Neural crest cell (in vitro differentiated cells): Measurements from ENCODE around the gene SAMD7. TPM values are rescaled to one million over a fixed set of nuclear protein-coding genes. Genes with fewer than 3 reads are reported as not detected.

Experiments used
- DNase-seq: peaks from one replicate; pipeline ENCODE4 v3.0.0; 2021; ENCODE audit warnings: low read depth, mixed read lengths, low spot score
- H3K27ac Mint-ChIP-seq: one replicate; pipeline ENCODE4 v1.8.0; 2021; ENCODE audit warnings: mild to moderate bottlenecking, mixed read lengths; ENCODE audit not compliant: unreplicated experiment
- H3K27me3 Mint-ChIP-seq: 2 replicates; pipeline ENCODE4 v1.8.0; 2021; ENCODE audit warnings: low read depth, mild to moderate bottlenecking, mixed read lengths
- H3K36me3 Mint-ChIP-seq: 2 replicates; pipeline ENCODE4 v1.8.0; 2021; ENCODE audit warnings: low read depth, mild to moderate bottlenecking, mixed read lengths
- H3K4me1 Mint-ChIP-seq: 2 replicates; pipeline ENCODE4 v1.8.0; 2021; ENCODE audit warnings: mixed read lengths
- H3K4me3 Mint-ChIP-seq: one replicate; pipeline ENCODE4 v1.8.0; 2021; ENCODE audit warnings: mild to moderate bottlenecking, mixed read lengths
- H3K9me3 Mint-ChIP-seq: 2 replicates; pipeline ENCODE4 v1.8.0; 2021; ENCODE audit warnings: mixed read lengths
- total RNA-seq: library from RNA; stranded (reverse); gene quantifications from 2 replicates; pipeline ENCODE4 v1.2.1, GENCODE V29; 2021
- TF ChIP-seq, protein P1 (sequence below): fragments of 200-600 bp; sonication (generic); conservative IDR thresholded peaks from 2 replicates; pipeline ENCODE4 v1.5.0; 2021; ENCODE audit warnings: antibody characterized with exemption, mild to moderate bottlenecking

SAMD7 gene
- total RNA-seq, 1 donor from 2014 or later = not detected

DNA sequence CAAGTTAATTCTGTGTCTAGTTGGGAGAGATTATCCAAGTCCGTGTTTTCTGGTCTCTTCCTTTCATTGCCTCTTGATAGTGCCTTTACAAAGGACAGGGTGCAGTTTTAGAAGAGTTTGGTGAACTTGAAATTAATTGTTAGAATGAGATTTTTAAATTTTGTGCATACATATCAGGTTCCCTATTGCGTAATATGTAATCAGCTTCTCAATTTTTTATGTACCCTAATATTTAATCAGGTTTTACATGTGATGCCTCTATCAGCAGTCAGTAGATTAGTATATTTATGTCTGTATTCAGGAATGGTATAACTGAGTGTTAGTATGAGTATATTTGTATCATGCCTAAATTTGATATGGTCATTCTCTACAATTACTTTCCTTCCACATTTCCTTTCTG lies 60.1 kb downstream of the SAMD7 start:
- Mint-ChIP-seq H3K4me3 (no peak overlapping the region), H3K36me3 (peaks cover 10% of the 10 kb centered on the region), H3K27me3 (no peaks in the 10 kb centered on the region), H3K27ac (no peak overlapping the region), H3K9me3 (no peaks in the 10 kb centered on the region), H3K4me1 (peaks cover 35% of the 10 kb centered on the region)
- no peak for DNase-seq
- TF ChIP-seq, protein P1, sequence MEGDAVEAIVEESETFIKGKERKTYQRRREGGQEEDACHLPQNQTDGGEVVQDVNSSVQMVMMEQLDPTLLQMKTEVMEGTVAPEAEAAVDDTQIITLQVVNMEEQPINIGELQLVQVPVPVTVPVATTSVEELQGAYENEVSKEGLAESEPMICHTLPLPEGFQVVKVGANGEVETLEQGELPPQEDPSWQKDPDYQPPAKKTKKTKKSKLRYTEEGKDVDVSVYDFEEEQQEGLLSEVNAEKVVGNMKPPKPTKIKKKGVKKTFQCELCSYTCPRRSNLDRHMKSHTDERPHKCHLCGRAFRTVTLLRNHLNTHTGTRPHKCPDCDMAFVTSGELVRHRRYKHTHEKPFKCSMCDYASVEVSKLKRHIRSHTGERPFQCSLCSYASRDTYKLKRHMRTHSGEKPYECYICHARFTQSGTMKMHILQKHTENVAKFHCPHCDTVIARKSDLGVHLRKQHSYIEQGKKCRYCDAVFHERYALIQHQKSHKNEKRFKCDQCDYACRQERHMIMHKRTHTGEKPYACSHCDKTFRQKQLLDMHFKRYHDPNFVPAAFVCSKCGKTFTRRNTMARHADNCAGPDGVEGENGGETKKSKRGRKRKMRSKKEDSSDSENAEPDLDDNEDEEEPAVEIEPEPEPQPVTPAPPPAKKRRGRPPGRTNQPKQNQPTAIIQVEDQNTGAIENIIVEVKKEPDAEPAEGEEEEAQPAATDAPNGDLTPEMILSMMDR = no peak

DNA sequence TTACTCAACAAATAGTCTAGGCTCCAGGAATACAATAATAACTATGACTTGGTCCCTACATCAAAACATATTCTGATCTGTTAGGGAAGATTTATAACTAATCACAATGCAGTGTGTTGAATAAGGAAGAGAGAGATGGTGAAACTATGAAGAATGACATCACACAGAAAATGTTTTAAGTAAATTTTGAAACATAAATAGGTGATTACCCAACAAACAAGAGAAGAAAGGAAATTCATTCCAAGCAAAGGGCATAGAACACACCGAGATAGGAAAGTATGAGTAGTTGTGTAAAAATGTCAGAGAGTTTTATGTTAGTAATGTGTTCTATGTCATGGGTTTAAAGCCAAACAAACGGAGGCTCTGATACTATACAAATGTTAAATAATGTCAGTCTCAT lies 68.7 kb downstream of the SAMD7 start:
- no peak for DNase-seq
- TF ChIP-seq, protein P1 = no peak
- Mint-ChIP-seq H3K27me3 (no peaks in the 10 kb centered on the region), H3K27ac (no peak overlapping the region), H3K4me3 (no peak overlapping the region), H3K9me3 (no peaks in the 10 kb centered on the region), H3K4me1 (no peaks in the 10 kb centered on the region), H3K36me3 (peaks cover 16% of the 10 kb centered on the region)

GRCh38 chr3:169984292-169984691 lies 72.9 kb downstream of the SAMD7 start:
- TF ChIP-seq, protein P1 = no peak
- H3K36me3 Mint-ChIP-seq = peaks cover 12% of the 10 kb centered on the region
- H3K27me3 Mint-ChIP-seq = no peaks in the 10 kb centered on the region
- H3K4me1 Mint-ChIP-seq = no peaks in the 10 kb centered on the region
- no peak overlapping the region for H3K27ac Mint-ChIP-seq
- no peak for DNase-seq
- no peak overlapping the region for H3K4me3 Mint-ChIP-seq
- no peaks in the 10 kb centered on the region for H3K9me3 Mint-ChIP-seq

Other genes starting within 250 kb of the SAMD7 start
- 1.1 and 2.9 TPM in 2 replicates for gene MECOM, start 247.9 kb upstream of the SAMD7 start, total RNA-seq
- gene TERC, start 146.5 kb upstream of the SAMD7 start, total RNA-seq = 16.2 and 19.5 TPM in 2 replicates
- 1.5 TPM in 2 replicates for gene ACTRT3, start 142.0 kb upstream of the SAMD7 start, total RNA-seq
- 15.0 and 15.7 TPM in 2 replicates for gene MYNN, start 138.2 kb upstream of the SAMD7 start, total RNA-seq
- gene LRRIQ4, start 98.7 kb upstream of the SAMD7 start, total RNA-seq = 0.12 and 0.16 TPM in 2 replicates
- 8.6 and 10.1 TPM in 2 replicates for gene LRRC34, start 98.7 kb upstream of the SAMD7 start, total RNA-seq
- gene LRRC31, start 41.6 kb upstream of the SAMD7 start, total RNA-seq = not detected in 2 replicates
- gene SEC62, start 55.2 kb downstream of the SAMD7 start, total RNA-seq = 67.9 and 68.8 TPM in 2 replicates
- gene GPR160, start 126.4 kb downstream of the SAMD7 start, total RNA-seq = 0.21 and 0.23 TPM in 2 replicates